DOHH2 (cell line): ENCODE data around the gene ADCY5.

ENCODE experiments used
- CTCF ChIP-seq: fragments of 200-600 bp; sonication (generic); IDR thresholded peaks from one replicate; pipeline ENCODE4 v1.5.1; 2014; ENCODE audit warnings: antibody characterized with exemption, mild to moderate bottlenecking, low read depth, low read length; ENCODE audit not compliant: poor library complexity, severe bottlenecking
- EZH2phosphoT487 ChIP-seq: fragments of 200-600 bp; sonication (generic); IDR thresholded peaks from 2 replicates; pipeline ENCODE4 v1.6.1; 2017; ENCODE audit warnings: borderline replicate concordance, mild to moderate bottlenecking, antibody characterized with exemption, low read length, moderate library complexity, mixed read lengths

GRCh38 chr3:123457841-123458240, 9.0 kb upstream of the ADCY5 start:
- TF ChIP-seq CTCF = no peak
- TF ChIP-seq EZH2phosphoT487 = no peak
